NB4 (cell line): Measurements from ENCODE around the gene ERAP2.
"Not testable (repeated sequence)": the region's sequence is repeated elsewhere in the genome, so short reads cannot be mapped to it uniquely, and the experiment has no call there.

ENCODE experiments used
- POLR2A ChIP-seq: IDR thresholded peaks from 2 replicates; pipeline ENCODE4 v1.6.1; 2011; ENCODE audit warnings: mild to moderate bottlenecking; ENCODE audit not compliant: insufficient read length; ENCODE audit errors: extremely low read depth
- TF ChIP-seq, protein P1 (sequence below): IDR thresholded peaks from one replicate; pipeline ENCODE4 v1.5.1; 2012; ENCODE audit warnings: low read depth, low read length

DNA sequence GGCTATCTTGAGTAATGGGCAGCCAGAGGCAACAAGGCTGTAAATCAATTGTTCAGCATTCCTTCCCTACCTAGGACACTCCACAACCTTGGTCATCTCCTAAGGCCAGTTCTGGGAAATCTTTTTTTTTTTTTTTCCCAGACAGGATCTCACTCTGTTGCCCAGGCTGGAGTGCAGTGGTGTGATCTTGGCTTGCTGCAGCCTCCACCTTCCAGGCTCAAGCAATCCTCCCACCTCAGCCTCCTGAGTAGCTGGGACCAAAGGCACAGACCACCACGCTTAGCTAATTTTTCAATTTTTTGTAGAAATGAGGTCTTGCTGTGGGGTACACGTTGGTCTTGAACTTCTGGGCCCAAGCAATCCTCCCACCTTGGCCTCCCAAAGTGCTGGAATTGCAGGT lies 54.7 kb downstream of the ERAP2 start:
- TF ChIP-seq, protein P1, sequence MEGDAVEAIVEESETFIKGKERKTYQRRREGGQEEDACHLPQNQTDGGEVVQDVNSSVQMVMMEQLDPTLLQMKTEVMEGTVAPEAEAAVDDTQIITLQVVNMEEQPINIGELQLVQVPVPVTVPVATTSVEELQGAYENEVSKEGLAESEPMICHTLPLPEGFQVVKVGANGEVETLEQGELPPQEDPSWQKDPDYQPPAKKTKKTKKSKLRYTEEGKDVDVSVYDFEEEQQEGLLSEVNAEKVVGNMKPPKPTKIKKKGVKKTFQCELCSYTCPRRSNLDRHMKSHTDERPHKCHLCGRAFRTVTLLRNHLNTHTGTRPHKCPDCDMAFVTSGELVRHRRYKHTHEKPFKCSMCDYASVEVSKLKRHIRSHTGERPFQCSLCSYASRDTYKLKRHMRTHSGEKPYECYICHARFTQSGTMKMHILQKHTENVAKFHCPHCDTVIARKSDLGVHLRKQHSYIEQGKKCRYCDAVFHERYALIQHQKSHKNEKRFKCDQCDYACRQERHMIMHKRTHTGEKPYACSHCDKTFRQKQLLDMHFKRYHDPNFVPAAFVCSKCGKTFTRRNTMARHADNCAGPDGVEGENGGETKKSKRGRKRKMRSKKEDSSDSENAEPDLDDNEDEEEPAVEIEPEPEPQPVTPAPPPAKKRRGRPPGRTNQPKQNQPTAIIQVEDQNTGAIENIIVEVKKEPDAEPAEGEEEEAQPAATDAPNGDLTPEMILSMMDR, result not testable (repeated sequence)
- TF ChIP-seq POLR2A, result not testable (repeated sequence)
